Nephron (organoid): Measurements from ENCODE around the gene C1QTNF5.

Source experiments
- H3K27ac Mint-ChIP-seq, 3 experiments: 2 replicates each; pipeline ENCODE4 v1.8.0; 2020; ENCODE audit warnings: mixed read lengths in 3 of 3, mild to moderate bottlenecking in 2 of 3, moderate library complexity in 1 of 3
- H3K27me3 Mint-ChIP-seq: 2 replicates; pipeline ENCODE4 v1.8.0; 2021; ENCODE audit warnings: low read depth, mild to moderate bottlenecking, moderate library complexity, mixed read lengths
- H3K36me3 Mint-ChIP-seq: 2 replicates; pipeline ENCODE4 v1.8.0; 2020; ENCODE audit warnings: low read depth, mixed read lengths
- H3K4me1 Mint-ChIP-seq: 2 replicates; pipeline ENCODE4 v1.8.0; 2020; ENCODE audit warnings: mixed read lengths
- H3K4me3 Mint-ChIP-seq, 3 experiments: 2 replicates each; pipeline ENCODE4 v1.8.0; 2020; ENCODE audit warnings: mild to moderate bottlenecking in 3 of 3, mixed read lengths in 3 of 3, moderate library complexity in 2 of 3
- H3K9me3 Mint-ChIP-seq: 2 replicates; pipeline ENCODE4 v1.8.0; 2020; ENCODE audit warnings: mixed read lengths
- CTCF ChIP-seq, 3 experiments: fragments of 200-600 bp; sonication (generic); IDR thresholded peaks; one replicate each; pipeline ENCODE4 v1.5.0; 2021; ENCODE audit warnings: antibody characterized with exemption in 3 of 3; ENCODE audit not compliant: unreplicated experiment in 3 of 3

The C1QTNF5 gene

GRCh38 chr11:119320776-119321524 lies 19.7 kb downstream of the C1QTNF5 start:
- TF ChIP-seq CTCF (IDR thresholded peaks at IDR 0.05; ENCODE audit: unreplicated experiment in 3 of 3), result no peak
- H3K4me3 Mint-ChIP-seq, result peak overlapping the region; percentile 72 to 75 (median 73)
- peak overlapping the region; percentile 39 to 92 (median 68) for H3K27ac Mint-ChIP-seq
- H3K36me3 Mint-ChIP-seq, result no peaks in the 10 kb centered on the region
- H3K4me1 Mint-ChIP-seq, result peaks cover 35% of the 10 kb centered on the region
- H3K27me3 Mint-ChIP-seq, result peaks cover 11% of the 10 kb centered on the region
- no peaks in the 10 kb centered on the region for H3K9me3 Mint-ChIP-seq

GRCh38 chr11:119320240-119320775 lies 20.4 kb downstream of the C1QTNF5 start:
- Mint-ChIP-seq H3K9me3 (no peaks in the 10 kb centered on the region), H3K4me1 (peaks cover 35% of the 10 kb centered on the region), H3K4me3 (peak overlapping the region; percentile 73 to 81 (median 74)), H3K27ac (peak overlapping the region; percentile 65 to 92 (median 67)), H3K36me3 (no peaks in the 10 kb centered on the region), H3K27me3 (peaks cover 14% of the 10 kb centered on the region)
- TF ChIP-seq CTCF (IDR thresholded peaks at IDR 0.05; ENCODE audit: unreplicated experiment in 3 of 3), result no peak

GRCh38 chr11:119319700-119320239 lies 20.9 kb downstream of the C1QTNF5 start:
- peaks cover 14% of the 10 kb centered on the region for H3K27me3 Mint-ChIP-seq
- H3K36me3 Mint-ChIP-seq, result no peaks in the 10 kb centered on the region
- H3K4me1 Mint-ChIP-seq, result peaks cover 35% of the 10 kb centered on the region
- H3K27ac Mint-ChIP-seq, result peak overlapping the region; percentile 65 to 92 (median 67)
- H3K4me3 Mint-ChIP-seq, result peak overlapping the region; percentile 73 to 81 (median 74)
- H3K9me3 Mint-ChIP-seq, result no peaks in the 10 kb centered on the region
- no peak for TF ChIP-seq CTCF (IDR thresholded peaks at IDR 0.05; ENCODE audit: unreplicated experiment in 3 of 3)

GRCh38 chr11:119319136-119319699 lies 21.5 kb downstream of the C1QTNF5 start:
- peaks cover 35% of the 10 kb centered on the region for H3K4me1 Mint-ChIP-seq
- H3K27me3 Mint-ChIP-seq, result peaks cover 11% of the 10 kb centered on the region
- TF ChIP-seq CTCF (IDR thresholded peaks at IDR 0.05; ENCODE audit: unreplicated experiment in 3 of 3), result no peak
- no peaks in the 10 kb centered on the region for H3K9me3 Mint-ChIP-seq
- H3K36me3 Mint-ChIP-seq, result no peaks in the 10 kb centered on the region
- H3K4me3 Mint-ChIP-seq, result peak overlapping the region; percentile 40 to 73 (median 42)
- H3K27ac Mint-ChIP-seq, result peak overlapping the region; percentile 68 to 92 (median 83)

GRCh38 chr11:119318240-119319135 lies 22.2 kb downstream of the C1QTNF5 start:
- H3K27ac Mint-ChIP-seq, result peak overlapping the region; percentile 68 to 92 (median 83)
- H3K4me3 Mint-ChIP-seq, result peak overlapping the region; percentile 40 to 72 (median 42)
- no peaks in the 10 kb centered on the region for H3K36me3 Mint-ChIP-seq
- H3K4me1 Mint-ChIP-seq, result peaks cover 28% of the 10 kb centered on the region
- H3K27me3 Mint-ChIP-seq, result peaks cover 7% of the 10 kb centered on the region
- no peaks in the 10 kb centered on the region for H3K9me3 Mint-ChIP-seq
- TF ChIP-seq CTCF (IDR thresholded peaks at IDR 0.05; ENCODE audit: unreplicated experiment in 3 of 3), result no peak
